Spleen (tissue), 11 donors: ENCODE results near the gene PGM2. TPM values are rescaled to one million over a fixed set of nuclear protein-coding genes. Genes with fewer than 3 reads are reported as not detected.

Experiments
- DNase-seq: peaks from one replicate; pipeline ENCODE4 v3.0.0-alpha.2; 2020
- H3K27ac ChIP-seq, 8 donors: fragments of 200-600 bp; sonication (generic) in 7 of 8; 1 replicate in 4 of 8; 2 replicates in 4 of 8; pipeline versions ENCODE4 v1.5.0 to v1.8.0; 2016 to 2021; ENCODE audit warnings: inconsistent platforms in 4 of 8, mild to moderate bottlenecking in 4 of 8, moderate library complexity in 1 of 8
- H3K27me3 ChIP-seq, 7 donors: fragments of 200-600 bp; sonication (generic) in 6 of 7; replicated peaks in 1 of 7; 1 replicate in 4 of 7; 2 replicates in 3 of 7; pipeline versions ENCODE4 v1.5.0 to v1.8.0; 2016 to 2021; ENCODE audit warnings: inconsistent platforms in 3 of 7, mild to moderate bottlenecking in 1 of 7
- H3K36me3 ChIP-seq, 6 donors: fragments of 200-600 bp; sonication (generic) in 5 of 6; 1 replicate in 4 of 6; 2 replicates in 2 of 6; pipeline versions ENCODE4 v1.5.0 to v1.8.0; 2016 to 2021; ENCODE audit warnings: inconsistent platforms in 2 of 6
- H3K4me1 ChIP-seq, 6 donors: fragments of 200-600 bp; sonication (generic) in 5 of 6; 1 replicate in 3 of 6; 2 replicates in 3 of 6; pipeline versions ENCODE4 v1.5.0 to v1.8.0; 2016 to 2021; ENCODE audit warnings: inconsistent platforms in 3 of 6
- H3K4me3 ChIP-seq, 8 donors: fragments of 200-600 bp; sonication (generic) in 7 of 8; 1 replicate in 4 of 8; 2 replicates in 4 of 8; pipeline versions ENCODE4 v1.5.0 to v1.8.0; 2016 to 2021; ENCODE audit warnings: inconsistent platforms in 4 of 8, mild to moderate bottlenecking in 4 of 8, moderate library complexity in 2 of 8
- H3K9me3 ChIP-seq, 8 donors: fragments of 200-600 bp; sonication (generic) in 7 of 8; 1 replicate in 4 of 8; 2 replicates in 4 of 8; pipeline versions ENCODE4 v1.5.0 to v1.8.0; 2016 to 2021; ENCODE audit warnings: inconsistent platforms in 4 of 8
- CTCF ChIP-seq, 11 experiments: fragments of 200-600 bp in 7 of 11; fragments of 450-650 bp in 4 of 11; sonication (generic) in 4 of 11; IDR thresholded peaks in 8 of 11; conservative IDR thresholded peaks in 3 of 11; 1 replicate in 7 of 11; 2 replicates in 4 of 11; pipeline versions ENCODE4 v1.4.0 to v1.8.0; 2016 to 2021; ENCODE audit warnings: antibody characterized with exemption in 11 of 11, inconsistent platforms in 4 of 11, mild to moderate bottlenecking in 1 of 11
- POLR2A ChIP-seq, 3 donors: fragments of 450-650 bp; IDR thresholded peaks; one replicate each; pipeline ENCODE4 v1.5.1; 2017; ENCODE audit warnings: antibody characterized with exemption in 3 of 3, mild to moderate bottlenecking in 1 of 3
- POLR2AphosphoS5 ChIP-seq, 3 donors: sonication (generic); formaldehyde crosslinking; IDR thresholded peaks; one replicate each; pipeline ENCODE4 v1.5.1; 2017; ENCODE audit warnings: antibody characterized with exemption in 3 of 3
- WGBS, 5 donors: extraction: QIAGEN DNeasy Blood & Tissue Kit in 3 of 5; methylation state at CpG; one replicate each; pipeline versions ENCODE4 v1.1.5 to v1.1.7; 2013 to 2018; 5-methylcytosine and 5-hydroxymethylcytosine counted together
- intact Hi-C: fragments of 100-400 bp; cut with DNase I; formaldehyde crosslinking; loops from one replicate; pipeline ENCODE4 v1.15.0; 2023; ENCODE audit warnings: low total_unique reads
- polyA plus RNA-seq, 3 donors: library from polyadenylated mRNA; stranded (reverse); fragments of 200-250 nt; gene quantifications; one replicate each; pipeline ENCODE4 v1.2.1, GENCODE V29; 2013
- total RNA-seq, 7 donors: library from RNA; depleted of rRNA in 3 of 7; stranded (reverse); fragments of >200 nt in 3 of 7; fragmentation: NEBNext Ultra II Directional in 4 of 7; extraction: Animal tissue kit (Norgen Biotek cat#: 25700) in 4 of 7; gene quantifications; one replicate each; pipeline versions ENCODE4 v1.1.0 to v1.2.1, GENCODE V29; 2016 to 2021
- donor health status: healthy with polysubstance abuse.
- donor health status: DM: no; HTN: no; CAD: no; lungs with moderate emphysema.
- donor health status: DM: no; HTN: no; CAD: no.
- donor health status: Bipolar disorder and iron deficiency.
- donor health status: healthy.
- donor health status: DM: no; HTN: no; CAD: no.
- donor health status: DM: yes; HTN: yes; CAD: no.

The PGM2 gene
- total and polyA plus RNA-seq, 10 donors, result 5.4 to 43.7 (median 27.4) TPM

GRCh38 chr4:37839426-37839825, 12.9 kb downstream of the PGM2 start:
- intact Hi-C loops, result no loop called here
- peaks cover 0 to 88% (median 44%) of the 10 kb centered on the region in 6 donors for H3K36me3 ChIP-seq
- 48 to 91% (median 66%) methylated on average over 2 of the region's 2 CpGs for WGBS, 5 donors
- TF ChIP-seq POLR2AphosphoS5 (IDR thresholded peaks at IDR 0.05), result no peak
- no peak overlapping the region for H3K4me3 ChIP-seq
- peaks cover 13 to 45% (median 26%) of the 10 kb centered on the region in 6 donors for H3K4me1 ChIP-seq
- H3K27me3 ChIP-seq, result no peaks in the 10 kb centered on the region
- no peak for DNase-seq
- no peaks in the 10 kb centered on the region for H3K9me3 ChIP-seq
- H3K27ac ChIP-seq, result no peak overlapping the region

- Histone ChIP-seq H3K4me3 (no peak overlapping the region), H3K27me3 (no peaks in the 10 kb centered on the region), H3K4me1 (no peaks in the 10 kb centered on the region), H3K36me3 (peaks cover 0 to 98% (median 62%) of the 10 kb centered on the region in 6 donors), H3K9me3 (no peaks in the 10 kb centered on the region), H3K27ac (no peak overlapping the region)
- no peak for TF ChIP-seq CTCF (IDR thresholded peaks at IDR 0.05 in 8 of 11, conservative IDR thresholded peaks at IDR 0.05 in 3 of 11)
- 90 to 96% (median 94%) methylated on average over 5 of the region's 5 CpGs for WGBS, 5 donors
- intact Hi-C loops, result no loop called here
- no peak for DNase-seq
These were observed 17.7 kb downstream of the PGM2 start for GRCh38 chr4:37844204-37844603.

- H3K9me3 ChIP-seq, result no peaks in the 10 kb centered on the region
- peaks cover 0 to under 1% (median 0%) of the 10 kb centered on the region in 6 donors for H3K4me1 ChIP-seq
- DNase-seq, result no peak
- no peak overlapping the region for H3K4me3 ChIP-seq
- intact Hi-C loops, result no loop called here
- no peak overlapping the region for H3K27ac ChIP-seq
- TF ChIP-seq CTCF (IDR thresholded peaks at IDR 0.05 in 8 of 11, conservative IDR thresholded peaks at IDR 0.05 in 3 of 11) (no peak), POLR2A (IDR thresholded peaks at IDR 0.05) (no peak), POLR2AphosphoS5 (IDR thresholded peaks at IDR 0.05) (no peak)
- 96 to 99% (median 97%) methylated on average over 4 of the region's 4 CpGs for WGBS, 5 donors
- no peaks in the 10 kb centered on the region for H3K27me3 ChIP-seq
- peaks cover 0 to 98% (median 59%) of the 10 kb centered on the region in 6 donors for H3K36me3 ChIP-seq
These were observed 18.7 kb downstream of the PGM2 start for GRCh38 chr4:37845201-37845600.

- Histone ChIP-seq H3K36me3 (peaks cover 0 to 99% (median 51%) of the 10 kb centered on the region in 6 donors), H3K27ac (no peak overlapping the region), H3K4me1 (peaks cover 0 to 10% (median 2%) of the 10 kb centered on the region in 6 donors), H3K27me3 (no peaks in the 10 kb centered on the region), H3K4me3 (no peak overlapping the region), H3K9me3 (no peaks in the 10 kb centered on the region)
- TF ChIP-seq POLR2AphosphoS5 (IDR thresholded peaks at IDR 0.05), result no peak
- no peak for TF ChIP-seq CTCF (IDR thresholded peaks at IDR 0.05 in 8 of 11, conservative IDR thresholded peaks at IDR 0.05 in 3 of 11)
- TF ChIP-seq POLR2A (IDR thresholded peaks at IDR 0.05), result no peak
- intact Hi-C loops, result no loop called here
- DNase-seq, result no peak
- WGBS, 5 donors, result 72 to 76% (median 75%) methylated on average over 5 of the region's 5 CpGs
These were observed 20.9 kb downstream of the PGM2 start for GRCh38 chr4:37847311-37847884.
